Glutamatergic neuron (in vitro differentiated cells): ENCODE results near the gene TRIM38. TPM values are rescaled to one million over a fixed set of nuclear protein-coding genes. Genes with fewer than 3 reads are reported as not detected.

Experiments
- DNase-seq: peaks from one replicate; pipeline ENCODE4 v3.0.0; 2022
- H3K27ac Mint-ChIP-seq: one replicate; pipeline ENCODE4 v1.8.0; 2020; ENCODE audit warnings: mild to moderate bottlenecking, mixed read lengths, inconsistent platforms; ENCODE audit not compliant: unreplicated experiment
- H3K27me3 Mint-ChIP-seq: one replicate; pipeline ENCODE4 v1.8.0; 2020; ENCODE audit warnings: mild to moderate bottlenecking, moderate library complexity, mixed read lengths, inconsistent platforms; ENCODE audit not compliant: unreplicated experiment
- H3K36me3 Mint-ChIP-seq: one replicate; pipeline ENCODE4 v1.8.0; 2020; ENCODE audit warnings: mild to moderate bottlenecking, mixed read lengths, inconsistent platforms; ENCODE audit not compliant: unreplicated experiment
- H3K4me1 Mint-ChIP-seq: one replicate; pipeline ENCODE4 v1.8.0; 2020; ENCODE audit warnings: mild to moderate bottlenecking, low read depth, mixed read lengths, inconsistent platforms; ENCODE audit not compliant: unreplicated experiment
- H3K4me3 Mint-ChIP-seq: one replicate; pipeline ENCODE4 v1.8.0; 2020; ENCODE audit warnings: mild to moderate bottlenecking, mixed read lengths, inconsistent platforms; ENCODE audit not compliant: unreplicated experiment
- H3K9me3 Mint-ChIP-seq: one replicate; pipeline ENCODE4 v1.8.0; 2020; ENCODE audit warnings: mild to moderate bottlenecking, moderate library complexity, mixed read lengths, inconsistent platforms; ENCODE audit not compliant: unreplicated experiment
- CTCF ChIP-seq: fragments of 200-600 bp; sonication (generic); IDR thresholded peaks from one replicate; pipeline ENCODE4 v1.5.0; 2021; ENCODE audit not compliant: partially characterized antibody, unreplicated experiment
- total RNA-seq: library from RNA; stranded (reverse); fragmentation: NEBNext Ultra II Directional; extraction: Animal tissue kit (Norgen Biotek cat#: 25700); gene quantifications from one replicate; pipeline ENCODE4 v1.2.1, GENCODE V29; 2021; ENCODE audit not compliant: unreplicated experiment

Gene TRIM38
- total RNA-seq, 1 donor from 2014 or later = 0.05 TPM

DNA sequence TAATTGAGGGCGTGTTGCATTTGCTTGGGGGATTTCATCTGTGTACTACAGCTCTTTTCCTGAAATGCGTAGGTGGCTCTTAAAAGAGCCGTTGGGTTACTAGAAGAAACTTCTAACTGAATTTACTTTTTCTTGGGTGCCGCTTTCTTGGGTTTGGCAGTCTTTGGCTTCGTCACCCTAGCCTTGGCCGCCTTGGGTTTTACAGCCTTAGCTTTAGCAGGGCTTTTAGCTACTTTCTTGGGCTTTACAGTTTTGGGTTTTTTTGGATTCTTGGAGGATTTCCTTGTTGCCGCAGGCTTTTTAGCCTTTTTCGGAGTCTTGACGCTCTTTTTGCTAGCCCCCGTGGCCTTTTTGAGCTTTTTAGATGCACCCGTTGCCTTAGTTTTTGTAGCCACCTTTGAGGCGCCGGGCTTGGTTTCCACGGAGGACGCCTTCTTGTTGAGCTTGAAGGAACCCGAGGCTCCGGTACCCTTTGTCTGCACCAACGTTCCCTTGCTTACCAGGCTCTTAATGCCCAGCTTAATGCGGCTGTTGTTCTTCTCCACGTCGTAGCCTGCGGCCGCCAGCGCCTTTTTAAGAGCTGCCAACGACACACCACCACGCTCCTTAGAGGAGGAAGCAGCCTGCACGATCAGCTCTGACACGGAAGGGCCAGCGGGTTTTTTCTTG lies 54.5 kb downstream of the TRIM38 start:
- H3K27ac Mint-ChIP-seq = no peak overlapping the region

DNA sequence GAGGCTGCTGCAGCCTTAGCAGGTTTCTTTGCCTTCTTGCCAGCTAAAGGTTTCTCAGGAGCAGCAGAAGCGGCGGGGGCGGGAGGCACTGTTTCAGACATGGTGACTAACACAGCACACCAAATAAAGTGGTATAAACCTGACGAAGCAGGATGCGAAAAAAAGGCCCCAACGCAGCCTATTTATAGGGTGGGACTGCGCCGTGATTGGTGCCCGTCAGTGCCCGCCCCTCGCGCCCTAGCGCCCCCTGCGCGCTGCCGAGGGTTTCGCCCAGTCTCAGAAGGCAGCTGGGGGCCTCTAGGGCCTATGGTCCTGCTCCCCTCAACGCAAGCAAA lies 55.0 kb downstream of the TRIM38 start:
- peaks cover 7% of the 10 kb centered on the region for H3K9me3 Mint-ChIP-seq
- H3K4me3 Mint-ChIP-seq = no peak overlapping the region
- H3K27ac Mint-ChIP-seq = no peak overlapping the region
- no peaks in the 10 kb centered on the region for H3K36me3 Mint-ChIP-seq
- H3K4me1 Mint-ChIP-seq = no peaks in the 10 kb centered on the region
- no peak for DNase-seq
- H3K27me3 Mint-ChIP-seq = peaks cover 5% of the 10 kb centered on the region
- no peak for TF ChIP-seq CTCF

More for the DNA sequence above, 54.5 kb downstream of the TRIM38 start:
- DNase-seq = no peak
- Mint-ChIP-seq H3K27me3 (peaks cover 5% of the 10 kb centered on the region), H3K36me3 (no peaks in the 10 kb centered on the region), H3K4me3 (no peak overlapping the region), H3K4me1 (no peaks in the 10 kb centered on the region), H3K9me3 (peaks cover 7% of the 10 kb centered on the region)
- no peak for TF ChIP-seq CTCF

DNA sequence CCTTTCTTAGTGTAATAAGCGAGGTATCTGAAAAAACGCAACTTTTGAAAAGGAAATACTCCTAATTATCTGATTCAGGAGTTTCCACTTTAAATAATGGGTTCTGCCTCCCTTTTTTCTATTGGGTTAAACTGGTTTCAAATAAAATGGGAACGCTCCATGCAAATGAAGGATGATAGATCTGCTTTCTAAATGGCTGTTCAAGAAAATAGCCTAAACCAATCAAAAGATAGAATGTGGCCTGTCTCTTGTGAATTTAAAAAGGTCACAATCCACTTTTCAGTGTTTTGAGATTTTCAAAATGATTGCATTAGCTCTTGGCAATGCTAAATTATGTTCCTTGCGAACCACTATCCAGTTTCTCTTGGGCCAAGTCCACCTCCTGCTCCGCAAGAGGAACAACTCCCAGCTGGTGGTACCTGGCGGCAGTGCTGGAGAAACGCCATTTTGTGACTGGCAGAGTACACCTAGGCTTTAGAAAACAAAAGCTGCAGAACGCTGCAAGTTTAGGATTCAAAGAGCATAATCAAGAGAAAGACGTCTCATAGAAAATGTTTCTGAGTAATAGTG lies 56.7 kb downstream of the TRIM38 start:
- no peak for TF ChIP-seq CTCF
- Mint-ChIP-seq H3K4me1 (no peaks in the 10 kb centered on the region), H3K27me3 (peaks cover 5% of the 10 kb centered on the region), H3K27ac (no peak overlapping the region), H3K36me3 (no peaks in the 10 kb centered on the region), H3K4me3 (peak overlapping the region; percentile 64), H3K9me3 (peaks cover 8% of the 10 kb centered on the region)
- no peak for DNase-seq

DNA sequence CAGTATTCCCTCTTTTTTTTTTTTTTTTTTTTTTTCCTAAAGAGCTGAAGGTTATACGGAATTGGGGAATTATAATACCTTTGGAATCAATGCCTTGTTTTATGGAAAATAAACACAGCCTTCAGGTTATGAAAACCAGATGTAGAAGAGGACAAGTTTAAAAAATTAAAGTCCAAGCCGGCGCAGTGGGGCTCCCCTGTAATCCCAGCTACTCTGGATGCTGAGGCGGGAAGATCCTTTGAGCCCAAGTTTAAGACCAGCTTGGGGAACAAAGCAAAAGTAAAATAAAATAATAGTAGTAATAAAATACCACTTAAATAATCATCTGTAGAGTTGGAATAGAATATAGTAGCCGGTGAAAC lies 57.3 kb downstream of the TRIM38 start:
- no peak for DNase-seq
- Mint-ChIP-seq H3K9me3 (peaks cover 8% of the 10 kb centered on the region), H3K4me1 (no peaks in the 10 kb centered on the region), H3K4me3 (peak overlapping the region; percentile 99), H3K27ac (no peak overlapping the region), H3K36me3 (no peaks in the 10 kb centered on the region), H3K27me3 (peaks cover 5% of the 10 kb centered on the region)
- TF ChIP-seq CTCF = no peak

DNA sequence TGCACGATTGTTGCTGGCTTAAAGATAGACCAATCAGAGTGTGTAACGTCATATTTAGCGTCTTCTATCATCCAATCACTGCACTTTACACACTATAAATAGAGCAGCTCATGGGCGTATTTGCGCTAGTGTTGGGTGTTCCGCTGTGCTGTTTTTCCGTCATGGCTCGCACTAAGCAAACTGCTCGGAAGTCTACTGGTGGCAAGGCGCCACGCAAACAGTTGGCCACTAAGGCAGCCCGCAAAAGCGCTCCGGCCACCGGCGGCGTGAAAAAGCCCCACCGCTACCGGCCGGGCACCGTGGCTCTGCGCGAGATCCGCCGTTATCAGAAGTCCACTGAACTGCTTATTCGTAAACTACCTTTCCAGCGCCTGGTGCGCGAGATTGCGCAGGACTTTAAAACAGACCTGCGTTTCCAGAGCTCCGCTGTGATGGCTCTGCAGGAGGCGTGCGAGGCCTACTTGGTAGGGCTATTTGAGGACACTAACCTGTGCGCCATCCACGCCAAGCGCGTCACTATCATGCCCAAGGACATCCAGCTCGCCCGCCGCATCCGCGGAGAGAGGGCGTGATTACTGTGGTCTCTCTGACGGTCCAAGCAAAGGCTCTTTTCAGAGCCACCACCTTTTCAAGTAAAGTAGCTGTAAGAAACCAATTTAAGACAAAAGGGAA lies 57.9 kb downstream of the TRIM38 start:
- Mint-ChIP-seq H3K9me3 (peaks cover 11% of the 10 kb centered on the region), H3K4me3 (peak overlapping the region; percentile 99), H3K36me3 (no peaks in the 10 kb centered on the region), H3K27me3 (peaks cover 5% of the 10 kb centered on the region), H3K27ac (peak overlapping the region; percentile 98), H3K4me1 (no peaks in the 10 kb centered on the region)
- no peak for TF ChIP-seq CTCF
- DNase-seq = peak; percentile 59
